ENCODE measurements around the gene USP17L25. TPM values are rescaled to one million over a fixed set of nuclear protein-coding genes. Genes with fewer than 3 reads are reported as not detected.
"Not testable (repeated sequence)": the region's sequence is repeated elsewhere in the genome, so short reads cannot be mapped to it uniquely, and the experiment has no call there.

The USP17L25 gene
- not detected for polyA plus RNA-seq (ENCODE audit: insufficient read length in 4 of 4)

GRCh38 chr4:9329611-9330010 lies at the start of gene USP17L25:
Gene USP17L25 (plus strand): TSS chr4:9329911. CDS start chr4:9329911, 0 bp downstream.
- DNase-seq (ENCODE audit: low read depth in 4 of 4, low spot score in 2 of 4): not testable (repeated sequence)

GRCh38 chr4:9324191-9324590 lies 5.5 kb upstream of the USP17L25 start:
- not testable (repeated sequence) for DNase-seq (ENCODE audit: low read depth in 4 of 4, low spot score in 2 of 4)

GRCh38 chr4:9324865-9325264 lies 4.8 kb upstream of the USP17L25 start, which contains the start of gene USP17L24:
Gene USP17L24 (plus strand): TSS chr4:9325165. CDS start chr4:9325165, 0 bp downstream.
- DNase-seq (ENCODE audit: low read depth in 4 of 4, low spot score in 2 of 4): not testable (repeated sequence)

- DNase-seq (ENCODE audit: low read depth in 4 of 4, low spot score in 2 of 4): not testable (repeated sequence)
These were observed 4.6 kb downstream of the USP17L25 start, which contains the start of gene USP17L26 for GRCh38 chr4:9334358-9334757. Gene USP17L26 (plus strand): TSS chr4:9334658. CDS start chr4:9334658, 0 bp downstream.

GRCh38 chr4:9339103-9339502 lies 9.4 kb downstream of the USP17L25 start, which contains the start of gene USP17L5:
Gene USP17L5 (plus strand): TSS chr4:9339403. CDS start chr4:9339403, 0 bp downstream.
- not testable (repeated sequence) for DNase-seq (ENCODE audit: low read depth in 4 of 4, low spot score in 2 of 4)

- DNase-seq (ENCODE audit: low read depth in 4 of 4, low spot score in 2 of 4): not testable (repeated sequence)
These were observed 14.1 kb downstream of the USP17L25 start, which contains the start of gene USP17L27 for GRCh38 chr4:9343848-9344247. Gene USP17L27 (plus strand): TSS chr4:9344148. CDS start chr4:9344148, 0 bp downstream.

GRCh38 chr4:9348593-9348992 lies 18.9 kb downstream of the USP17L25 start, which contains the start of gene USP17L28:
Gene USP17L28 (plus strand): TSS chr4:9348893. CDS start chr4:9348893, 0 bp downstream.
- not testable (repeated sequence) for DNase-seq (ENCODE audit: low read depth in 4 of 4, low spot score in 2 of 4)

GRCh38 chr4:9350866-9351265 lies 21.2 kb downstream of the USP17L25 start:
- DNase-seq (ENCODE audit: low read depth in 4 of 4, low spot score in 2 of 4): not testable (repeated sequence)

GRCh38 chr4:9353338-9353737 lies 23.6 kb downstream of the USP17L25 start, which contains the start of gene USP17L29:
Gene USP17L29 (plus strand): TSS chr4:9353638. CDS start chr4:9353638, 0 bp downstream.
- not testable (repeated sequence) for DNase-seq (ENCODE audit: low read depth in 4 of 4, low spot score in 2 of 4)

GRCh38 chr4:9362829-9363228 lies 33.1 kb downstream of the USP17L25 start, which contains the start of gene USP17L30:
Gene USP17L30 (plus strand): TSS chr4:9363129. CDS start chr4:9363129, 0 bp downstream.
- DNase-seq (ENCODE audit: low read depth in 4 of 4, low spot score in 2 of 4): not testable (repeated sequence)

- DNase-seq (ENCODE audit: low read depth in 4 of 4, low spot score in 2 of 4): not testable (repeated sequence)
These were observed 50.2 kb downstream of the USP17L25 start for GRCh38 chr4:9379881-9380280.

Other genes starting within 250 kb of the USP17L25 start
- gene FAM90A26, start 159.5 kb upstream of the USP17L25 start, polyA plus RNA-seq (ENCODE audit: insufficient read length in 4 of 4): under 1 TPM in 1 of 4 donors, not detected in 3; 0.06 TPM
- gene USP17L10, start 119.3 kb upstream of the USP17L25 start, polyA plus RNA-seq (ENCODE audit: insufficient read length in 4 of 4): not detected
- not detected for gene USP17L11, start 114.5 kb upstream of the USP17L25 start, polyA plus RNA-seq (ENCODE audit: insufficient read length in 4 of 4)
- not detected for gene USP17L12, start 109.8 kb upstream of the USP17L25 start, polyA plus RNA-seq (ENCODE audit: insufficient read length in 4 of 4)
- not detected for gene USP17L13, start 105.0 kb upstream of the USP17L25 start, polyA plus RNA-seq (ENCODE audit: insufficient read length in 4 of 4)
- gene USP17L15, start 95.5 kb upstream of the USP17L25 start, polyA plus RNA-seq (ENCODE audit: insufficient read length in 4 of 4): not detected
- gene USP17L17, start 86.0 kb upstream of the USP17L25 start, polyA plus RNA-seq (ENCODE audit: insufficient read length in 4 of 4): not detected
- gene USP17L18, start 81.3 kb upstream of the USP17L25 start, polyA plus RNA-seq (ENCODE audit: insufficient read length in 4 of 4): not detected
- not detected for gene USP17L19, start 76.5 kb upstream of the USP17L25 start, polyA plus RNA-seq (ENCODE audit: insufficient read length in 4 of 4)
- not detected for gene USP17L20, start 71.8 kb upstream of the USP17L25 start, polyA plus RNA-seq (ENCODE audit: insufficient read length in 4 of 4)
- gene USP17L21, start 67.0 kb upstream of the USP17L25 start, polyA plus RNA-seq (ENCODE audit: insufficient read length in 4 of 4): not detected
- under 1 TPM in 1 of 4 donors, not detected in 3; 0.13 TPM for gene USP17L22, start 62.3 kb upstream of the USP17L25 start, polyA plus RNA-seq (ENCODE audit: insufficient read length in 4 of 4)
- not detected for gene USP17L24, start 4.7 kb upstream of the USP17L25 start, polyA plus RNA-seq (ENCODE audit: insufficient read length in 4 of 4)
- gene USP17L26, start 4.7 kb downstream of the USP17L25 start, polyA plus RNA-seq (ENCODE audit: insufficient read length in 4 of 4): not detected
- gene USP17L5, start 9.5 kb downstream of the USP17L25 start, polyA plus RNA-seq (ENCODE audit: insufficient read length in 4 of 4): not detected
- gene USP17L27, start 14.2 kb downstream of the USP17L25 start, polyA plus RNA-seq (ENCODE audit: insufficient read length in 4 of 4): not detected
- gene USP17L28, start 19.0 kb downstream of the USP17L25 start, polyA plus RNA-seq (ENCODE audit: insufficient read length in 4 of 4): not detected
- not detected for gene USP17L29, start 23.7 kb downstream of the USP17L25 start, polyA plus RNA-seq (ENCODE audit: insufficient read length in 4 of 4)
- not detected for gene USP17L30, start 33.2 kb downstream of the USP17L25 start, polyA plus RNA-seq (ENCODE audit: insufficient read length in 4 of 4)
- gene DEFB131A, start 114.5 kb downstream of the USP17L25 start, polyA plus RNA-seq (ENCODE audit: insufficient read length in 4 of 4): not detected

Measured in left renal cortex interstitium (tissue), 4 donors.